ENCODE results near the gene NUP210.

DNA sequence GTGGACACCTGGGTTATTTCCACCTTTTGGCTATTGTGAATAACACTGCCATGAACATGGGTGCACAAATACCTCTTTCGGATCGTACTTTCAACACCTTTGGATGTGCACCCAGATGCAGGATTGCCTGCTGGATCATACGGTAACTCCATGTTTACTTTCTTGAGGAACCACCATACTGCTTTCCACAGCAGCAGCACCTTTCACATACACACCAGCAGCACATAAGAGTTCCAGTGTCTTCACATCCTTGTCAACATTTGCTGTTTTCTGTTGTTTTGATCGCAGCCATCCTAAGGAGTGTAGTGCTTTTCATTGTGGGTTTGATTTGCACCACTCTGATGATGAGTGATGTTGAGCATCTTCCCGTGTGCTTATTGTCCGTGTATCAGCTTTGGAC lies 51.3 kb downstream of the NUP210 start:
- TF ChIP-seq, protein P1, sequence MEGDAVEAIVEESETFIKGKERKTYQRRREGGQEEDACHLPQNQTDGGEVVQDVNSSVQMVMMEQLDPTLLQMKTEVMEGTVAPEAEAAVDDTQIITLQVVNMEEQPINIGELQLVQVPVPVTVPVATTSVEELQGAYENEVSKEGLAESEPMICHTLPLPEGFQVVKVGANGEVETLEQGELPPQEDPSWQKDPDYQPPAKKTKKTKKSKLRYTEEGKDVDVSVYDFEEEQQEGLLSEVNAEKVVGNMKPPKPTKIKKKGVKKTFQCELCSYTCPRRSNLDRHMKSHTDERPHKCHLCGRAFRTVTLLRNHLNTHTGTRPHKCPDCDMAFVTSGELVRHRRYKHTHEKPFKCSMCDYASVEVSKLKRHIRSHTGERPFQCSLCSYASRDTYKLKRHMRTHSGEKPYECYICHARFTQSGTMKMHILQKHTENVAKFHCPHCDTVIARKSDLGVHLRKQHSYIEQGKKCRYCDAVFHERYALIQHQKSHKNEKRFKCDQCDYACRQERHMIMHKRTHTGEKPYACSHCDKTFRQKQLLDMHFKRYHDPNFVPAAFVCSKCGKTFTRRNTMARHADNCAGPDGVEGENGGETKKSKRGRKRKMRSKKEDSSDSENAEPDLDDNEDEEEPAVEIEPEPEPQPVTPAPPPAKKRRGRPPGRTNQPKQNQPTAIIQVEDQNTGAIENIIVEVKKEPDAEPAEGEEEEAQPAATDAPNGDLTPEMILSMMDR (conservative IDR thresholded peaks at IDR 0.05; ENCODE audit: low read length): no peak
- no peak for TF ChIP-seq EZH2phosphoT487 (IDR thresholded peaks at IDR 0.05; ENCODE audit: borderline replicate concordance)
